ENCODE measurements around the gene CNN1. TPM values are rescaled to one million over a fixed set of nuclear protein-coding genes. Genes with fewer than 3 reads are reported as not detected.

Gene CNN1
- total and polyA plus RNA-seq, 12 donors: 0.94 to 76.5 (median 12.3) TPM

GRCh38 chr19:11534948-11535347 is 3.7 kb upstream of the CNN1 start:
- no peaks in the 10 kb centered on the region for H3K9me3 ChIP-seq (replicated peaks in 1 of 3)
- H3K4me1 ChIP-seq (replicated peaks in 1 of 2): peaks cover 6% of the 10 kb centered on the region in 2 donors
- peak overlapping the region in 2 of 5 donors; percentile 58 to 80 for H3K27ac ChIP-seq
- TF ChIP-seq CTCF (IDR thresholded peaks at IDR 0.05) (no peak), POLR2A (IDR thresholded peaks at IDR 0.05) (no peak)
- peaks cover 4% of the 10 kb centered on the region for H3K27me3 ChIP-seq
- no peaks in the 10 kb centered on the region for H3K36me3 ChIP-seq (replicated peaks in 1 of 2)
- 68 to 81% (median 70%) methylated on average over 5 of the region's 5 CpGs for WGBS, 4 donors
- no peak overlapping the region for H3K4me3 ChIP-seq
- intact Hi-C loops (cut with DNase I): loop anchor here in 1 of 2 donors (5.0 kb wide), 1 partner anchor 52 kb away; no protein-coding TSS in a partner anchor
- no peak for DNase-seq

GRCh38 chr19:11535792-11536595 is 2.7 kb upstream of the CNN1 start:
- Histone ChIP-seq H3K36me3 (replicated peaks in 1 of 2) (no peaks in the 10 kb centered on the region), H3K4me3 (peak overlapping the region in 1 of 4 donors; percentile 49), H3K4me1 (replicated peaks in 1 of 2) (peaks cover 6% of the 10 kb centered on the region in 2 donors), H3K9me3 (replicated peaks in 1 of 3) (no peaks in the 10 kb centered on the region), H3K27me3 (peaks cover 4% of the 10 kb centered on the region), H3K27ac (peak overlapping the region in 3 of 5 donors; percentile 58 to 80 (median 63))
- WGBS, 4 donors: 12 to 21% (median 16%) methylated on average over 29 to 54 of the region's 54 CpGs
- TF ChIP-seq CTCF (IDR thresholded peaks at IDR 0.05) (peak; percentile 55 to 93 (median 78)), POLR2A (IDR thresholded peaks at IDR 0.05) (peak; percentile 17 to 48)
- intact Hi-C loops (cut with DNase I): loop anchor here in 1 of 2 donors (5.0 kb wide), 1 partner anchor 51 kb away; no protein-coding TSS in a partner anchor
- peak; percentile 86 to 96 (median 93) for DNase-seq

- peaks cover 4% of the 10 kb centered on the region for H3K27me3 ChIP-seq
- WGBS, 4 donors: 13 to 62% (median 26%) methylated on average over 7 to 36 of the region's 36 CpGs
- no peaks in the 10 kb centered on the region for H3K9me3 ChIP-seq (replicated peaks in 1 of 3)
- intact Hi-C loops (cut with DNase I): loop anchor here in 1 of 2 donors (5.0 kb wide), 1 partner anchor 48 kb away; no protein-coding TSS in a partner anchor
- H3K4me3 ChIP-seq: peak overlapping the region in 1 of 4 donors; percentile 19
- TF ChIP-seq CTCF (IDR thresholded peaks at IDR 0.05): no peak
- TF ChIP-seq POLR2A (IDR thresholded peaks at IDR 0.05): no peak
- H3K4me1 ChIP-seq (replicated peaks in 1 of 2): peaks cover 6% of the 10 kb centered on the region in 2 donors
- no peak for DNase-seq
- H3K36me3 ChIP-seq (replicated peaks in 1 of 2): no peaks in the 10 kb centered on the region
- peak overlapping the region in 1 of 5 donors; percentile 38 for H3K27ac ChIP-seq
Measured at GRCh38 chr19:11539495-11540365, 1.1 kb downstream of the CNN1 start.

GRCh38 chr19:11540645-11541044 is 2.0 kb downstream of the CNN1 start:
- Histone ChIP-seq H3K27me3 (peaks cover 4% of the 10 kb centered on the region), H3K4me3 (no peak overlapping the region), H3K4me1 (replicated peaks in 1 of 2) (peaks cover 3% of the 10 kb centered on the region in 2 donors), H3K27ac (no peak overlapping the region), H3K36me3 (replicated peaks in 1 of 2) (no peaks in the 10 kb centered on the region), H3K9me3 (replicated peaks in 1 of 3) (no peaks in the 10 kb centered on the region)
- TF ChIP-seq POLR2A (IDR thresholded peaks at IDR 0.05): no peak
- no peak for TF ChIP-seq CTCF (IDR thresholded peaks at IDR 0.05)
- intact Hi-C loops (cut with DNase I): no loop called here
- 57 to 93% (median 76%) methylated on average over 1 to 5 of the region's 5 CpGs for WGBS, 4 donors
- no peak for DNase-seq

All from adrenal gland (tissue), 12 donors.